Ramos (cell line): ENCODE measurements around the gene MTMR3.
"Not testable (repeated sequence)": the region's sequence is repeated elsewhere in the genome, so short reads cannot be mapped to it uniquely, and the experiment has no call there.

ENCODE experiments used
- in situ Hi-C: fragments of 300-500 bp; cut with MboI; formaldehyde crosslinking; loops from one replicate; pipeline ENCODE4 v1.14.3; 2022; ENCODE audit warnings: low sequenced_read_pairs; ENCODE audit not compliant: unreplicated experiment

Gene MTMR3

DNA sequence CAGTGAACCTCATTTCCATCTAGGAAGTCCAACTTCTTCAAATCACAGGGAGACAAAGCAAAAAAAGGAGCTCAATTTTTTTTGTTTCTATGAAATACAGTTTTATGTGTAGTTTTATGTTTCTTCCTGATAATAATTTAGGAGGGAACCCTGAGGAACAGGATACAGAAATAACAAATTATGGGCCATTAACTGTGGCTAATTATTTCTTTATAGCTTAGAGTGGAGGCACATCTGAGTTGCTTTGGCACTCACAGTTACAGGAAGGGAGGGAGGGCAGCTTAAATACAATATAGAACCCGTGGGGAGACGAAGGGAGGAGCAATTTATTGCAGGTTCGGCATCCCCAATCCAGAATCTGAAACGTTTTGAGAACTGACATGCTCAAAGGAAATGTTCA is 160.2 kb downstream of the MTMR3 start:
- in situ Hi-C loops, result no loop called here

DNA sequence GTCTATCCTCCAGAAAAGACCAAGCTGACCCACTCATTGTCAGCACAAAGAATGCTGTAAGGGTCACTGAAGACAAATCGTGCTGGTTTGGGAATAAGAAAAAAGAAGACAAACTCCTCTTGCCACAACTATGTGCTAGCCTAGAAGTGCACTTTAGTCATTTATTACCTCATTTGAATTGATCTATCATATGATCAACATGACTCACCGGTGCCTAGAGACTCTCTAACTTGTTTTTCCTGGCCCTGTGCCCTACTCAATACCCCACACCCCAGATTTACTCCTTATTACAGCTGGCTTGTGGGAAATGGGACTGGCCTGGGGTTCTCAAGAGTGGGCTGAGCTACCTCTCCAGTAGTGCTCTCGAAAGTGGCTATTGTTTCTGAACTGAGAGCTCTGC is 161.4 kb downstream of the MTMR3 start:
- in situ Hi-C loops, result no loop called here

DNA sequence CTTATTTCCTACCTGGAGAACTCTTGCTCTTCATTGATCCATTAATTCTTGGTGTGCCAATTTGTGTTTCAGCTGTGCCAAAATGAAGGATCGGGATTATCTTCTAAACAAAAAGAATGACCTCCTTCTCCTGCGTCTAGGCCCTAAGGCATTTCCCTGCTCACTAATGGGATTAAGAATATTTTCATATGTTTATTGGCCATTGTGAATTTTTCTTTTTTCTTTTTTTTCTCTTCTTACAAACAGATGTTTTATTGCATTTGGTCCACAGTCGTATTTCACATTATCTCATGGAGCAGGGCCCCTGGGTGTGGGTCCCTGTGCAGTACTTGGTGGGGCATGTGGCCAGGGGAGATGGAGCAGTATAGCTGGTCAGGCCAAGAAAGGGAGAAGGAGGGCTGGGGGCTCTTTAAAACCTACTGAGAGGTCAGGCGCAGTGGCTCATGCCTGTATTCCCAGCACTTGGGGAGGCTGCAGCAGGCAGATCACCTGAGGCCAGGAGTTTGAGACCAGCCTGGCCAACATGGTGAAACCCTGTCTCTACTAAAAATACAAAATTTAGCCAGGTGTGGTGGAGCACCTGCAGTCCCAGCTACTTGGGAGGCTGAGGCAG is 162.0 kb downstream of the MTMR3 start:
- in situ Hi-C loops, result no loop called here

DNA sequence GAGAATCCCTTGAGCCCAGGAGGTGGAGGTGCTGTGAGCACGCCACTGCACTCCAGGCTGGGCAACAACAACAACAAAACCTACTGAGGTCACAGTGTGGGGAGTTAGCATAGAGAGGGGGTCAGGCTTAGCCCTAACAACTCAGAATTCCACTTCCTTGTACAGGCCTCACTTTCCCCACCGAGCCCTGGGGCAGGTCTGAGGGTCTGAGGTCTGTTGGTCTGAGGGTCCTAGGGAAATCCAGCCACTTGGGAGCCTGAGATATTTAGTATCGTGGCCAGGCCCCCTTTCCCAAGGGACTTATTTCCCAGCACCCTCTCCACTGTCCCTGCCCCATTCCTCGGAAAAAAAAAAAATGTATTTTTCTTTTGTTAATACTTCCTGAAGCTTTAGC is 162.5 kb downstream of the MTMR3 start:
- in situ Hi-C loops, result no loop called here

DNA sequence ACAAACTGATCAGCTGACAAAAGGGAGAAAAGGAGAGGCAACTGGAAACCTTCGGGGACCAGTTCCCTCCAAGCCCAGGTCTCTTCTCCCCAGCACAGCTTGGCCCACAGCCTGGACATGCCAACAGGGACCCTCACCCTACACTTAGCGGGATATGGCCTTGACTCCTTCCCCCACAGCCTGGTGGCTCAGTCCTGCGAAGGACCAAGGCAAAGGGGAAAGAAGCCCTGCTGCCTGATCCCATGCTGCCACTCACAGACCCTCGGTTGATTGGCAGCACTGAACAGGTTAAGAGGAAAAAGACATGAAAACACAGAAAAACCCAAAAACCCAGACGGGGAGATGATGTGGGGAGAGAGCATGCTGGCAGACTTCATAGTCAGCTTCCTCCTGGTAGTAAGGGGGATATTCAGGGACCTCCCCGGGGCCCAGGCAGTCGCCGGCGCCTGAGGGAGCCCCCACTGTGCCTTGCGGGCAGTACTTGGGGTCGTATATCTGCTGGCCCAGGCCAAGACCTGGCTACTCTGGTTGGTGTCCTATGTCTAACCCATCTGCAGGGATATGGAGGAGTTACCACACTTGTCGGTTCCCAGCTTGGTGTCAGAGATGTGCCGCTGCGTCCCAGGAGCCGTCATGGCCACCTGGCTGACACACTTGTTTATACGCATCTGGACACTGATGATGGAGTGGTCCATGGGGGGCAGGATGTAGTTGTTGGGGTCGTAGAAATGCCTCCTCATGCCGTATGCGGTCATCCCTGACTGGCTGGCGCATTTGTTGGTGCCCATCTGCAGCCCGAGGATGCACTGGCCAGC is 163.1 kb downstream of the MTMR3 start:
- in situ Hi-C loops, result no loop called here

DNA sequence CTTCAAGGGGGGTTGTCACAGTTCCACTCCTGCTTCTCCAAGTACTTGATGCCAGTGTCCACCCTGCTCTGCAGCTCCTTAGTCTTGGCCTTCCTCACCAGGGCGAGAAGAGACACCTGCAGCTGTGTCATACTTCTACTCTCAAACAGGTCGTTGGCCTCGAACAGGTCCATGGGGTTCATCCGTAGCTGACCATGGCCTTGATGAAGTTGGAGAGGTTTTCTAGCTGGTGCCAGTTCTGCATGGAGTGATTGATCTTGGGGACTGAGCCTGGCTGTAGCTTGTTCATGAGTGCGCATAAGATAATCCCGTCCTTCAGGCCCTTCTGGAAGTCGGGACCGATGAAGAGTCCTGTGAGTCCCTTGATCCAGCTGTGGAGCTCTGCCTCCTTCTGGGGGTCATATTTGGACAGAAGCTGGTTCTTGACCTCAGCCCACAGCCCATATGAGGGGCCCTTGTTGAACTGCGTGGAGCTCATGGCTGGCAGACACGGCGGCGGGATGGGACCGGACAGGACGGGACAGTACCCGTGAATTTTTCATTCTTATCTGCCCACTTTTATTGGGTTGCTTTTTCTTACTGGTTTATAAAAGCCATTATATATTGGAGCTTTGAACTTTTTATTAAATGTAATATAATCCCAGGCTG is 163.9 kb downstream of the MTMR3 start:
- in situ Hi-C loops, result no loop called here

DNA sequence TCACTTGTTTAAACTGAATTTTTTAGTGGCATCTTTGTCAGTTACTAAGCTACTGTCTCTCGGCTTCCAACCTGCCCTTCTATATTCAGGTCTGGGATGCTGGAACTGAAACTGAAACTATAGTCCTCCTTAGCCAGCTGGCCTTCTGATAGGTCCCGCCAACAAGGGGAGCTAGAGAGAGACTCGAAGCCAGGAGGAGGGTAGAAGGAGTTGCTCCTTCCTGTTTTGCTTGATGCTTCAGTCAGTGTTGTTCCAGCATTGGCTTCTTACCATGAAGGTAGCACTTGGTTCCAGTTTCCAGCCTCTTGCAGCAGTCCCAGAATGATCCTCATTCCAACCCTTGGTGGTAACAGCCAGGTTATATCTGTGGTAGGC is 164.4 kb downstream of the MTMR3 start:
- in situ Hi-C loops, result no loop called here

DNA sequence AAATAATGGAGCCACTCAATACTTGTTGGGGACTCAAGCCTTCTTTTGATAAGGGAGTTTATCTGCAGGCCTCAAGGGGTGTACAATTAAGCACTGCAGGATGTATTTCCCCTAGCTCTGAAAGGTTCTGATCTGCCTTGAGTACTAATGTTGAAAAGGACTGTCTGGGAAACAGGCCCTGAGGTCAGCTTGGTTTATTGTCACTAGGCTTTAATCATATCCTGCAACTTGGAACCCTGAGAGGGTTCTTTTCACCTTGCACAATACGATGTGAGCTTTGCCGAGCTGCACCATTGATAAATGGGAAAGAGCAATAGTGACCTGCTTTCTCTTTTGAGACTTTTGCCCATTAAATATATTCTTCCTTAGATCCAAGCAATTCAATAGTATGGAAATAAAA is 165.7 kb downstream of the MTMR3 start:
- in situ Hi-C loops, result no loop called here

DNA sequence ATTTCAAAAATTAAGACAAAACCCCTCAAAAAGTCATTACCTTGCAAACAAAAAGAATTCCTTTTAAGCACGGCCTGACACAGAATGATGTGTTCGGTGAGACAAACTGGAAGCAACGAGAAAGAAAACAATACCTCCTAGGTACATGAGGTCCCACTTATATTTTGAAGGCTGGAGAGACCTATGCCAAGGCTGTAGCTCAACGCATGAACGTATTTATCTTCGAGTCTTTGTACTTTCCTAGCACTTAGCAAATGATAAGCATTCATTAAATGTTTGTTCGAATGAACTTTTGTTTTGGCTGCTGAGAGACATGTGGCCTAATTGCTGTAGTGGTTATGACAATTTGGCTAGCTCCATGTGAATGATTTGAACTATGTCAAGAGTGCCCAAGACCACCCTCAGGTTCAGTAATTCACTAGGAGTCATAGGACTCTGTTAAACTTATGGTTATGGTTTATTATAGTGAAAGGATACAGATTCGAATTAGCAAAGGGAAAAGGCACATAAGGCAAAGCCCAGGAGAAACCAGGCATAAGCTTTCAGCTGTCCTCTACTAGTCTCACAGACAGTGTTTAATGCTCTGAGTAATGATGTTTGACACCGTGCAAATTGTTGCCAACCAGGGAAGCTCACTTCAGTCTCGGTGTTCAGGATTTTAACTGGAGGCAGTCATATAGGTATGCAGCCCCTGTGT is 171.2 kb downstream of the MTMR3 start:
- in situ Hi-C loops, result no loop called here

DNA sequence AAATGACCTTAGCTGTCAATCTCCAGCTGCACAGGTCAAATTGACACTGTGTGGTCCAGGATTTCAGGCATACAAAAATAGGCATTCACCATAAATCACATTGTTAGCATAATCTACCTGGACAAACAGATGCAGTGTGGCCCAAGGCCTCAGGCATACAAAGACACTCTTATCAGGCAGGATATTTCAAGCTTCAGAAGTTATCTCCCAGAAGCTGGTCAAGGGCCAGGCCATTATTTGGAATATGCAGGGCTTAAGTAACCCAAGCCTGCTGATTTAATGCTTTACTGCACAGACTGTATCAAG is 171.7 kb downstream of the MTMR3 start:
- in situ Hi-C loops, result no loop called here

DNA sequence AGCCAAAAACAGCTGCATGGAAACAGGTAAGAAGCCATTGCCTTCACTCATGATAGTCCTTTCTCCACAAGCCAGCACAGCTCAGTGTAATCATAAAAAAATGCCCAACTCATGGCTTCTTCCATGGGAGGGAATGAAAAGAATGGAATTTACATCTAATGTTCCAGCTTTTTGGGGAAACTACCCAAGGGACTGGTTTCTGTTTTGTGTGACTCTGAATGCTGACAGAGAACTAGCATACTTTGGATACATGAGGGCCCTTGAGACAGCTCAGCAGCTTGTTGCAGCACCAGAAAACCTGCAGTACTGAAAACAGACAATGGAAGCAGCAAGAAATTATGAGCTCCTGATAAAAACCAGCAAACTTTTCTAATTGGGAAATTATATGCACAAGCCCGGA is 173.0 kb downstream of the MTMR3 start:
- in situ Hi-C loops, result no loop called here

DNA sequence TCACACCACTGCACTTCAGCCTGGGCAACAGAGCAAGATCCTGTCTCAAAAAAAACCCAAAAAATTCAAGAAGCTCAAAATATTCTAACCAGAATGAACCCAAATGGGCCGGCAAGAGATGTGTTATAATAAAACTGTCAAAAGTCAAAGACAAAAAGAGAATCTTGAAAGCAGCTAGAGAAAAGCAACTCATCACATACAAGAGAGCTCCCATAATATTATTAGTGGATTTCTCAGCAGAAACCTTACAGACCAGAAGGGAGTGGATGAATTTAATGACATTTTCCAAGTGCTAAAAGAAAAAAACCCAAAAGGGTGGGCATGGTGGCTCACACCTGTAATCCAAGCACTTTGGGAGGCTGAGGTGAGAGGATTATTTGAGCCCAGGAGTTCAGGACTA is 174.4 kb downstream of the MTMR3 start:
- in situ Hi-C loops, result no loop called here

DNA sequence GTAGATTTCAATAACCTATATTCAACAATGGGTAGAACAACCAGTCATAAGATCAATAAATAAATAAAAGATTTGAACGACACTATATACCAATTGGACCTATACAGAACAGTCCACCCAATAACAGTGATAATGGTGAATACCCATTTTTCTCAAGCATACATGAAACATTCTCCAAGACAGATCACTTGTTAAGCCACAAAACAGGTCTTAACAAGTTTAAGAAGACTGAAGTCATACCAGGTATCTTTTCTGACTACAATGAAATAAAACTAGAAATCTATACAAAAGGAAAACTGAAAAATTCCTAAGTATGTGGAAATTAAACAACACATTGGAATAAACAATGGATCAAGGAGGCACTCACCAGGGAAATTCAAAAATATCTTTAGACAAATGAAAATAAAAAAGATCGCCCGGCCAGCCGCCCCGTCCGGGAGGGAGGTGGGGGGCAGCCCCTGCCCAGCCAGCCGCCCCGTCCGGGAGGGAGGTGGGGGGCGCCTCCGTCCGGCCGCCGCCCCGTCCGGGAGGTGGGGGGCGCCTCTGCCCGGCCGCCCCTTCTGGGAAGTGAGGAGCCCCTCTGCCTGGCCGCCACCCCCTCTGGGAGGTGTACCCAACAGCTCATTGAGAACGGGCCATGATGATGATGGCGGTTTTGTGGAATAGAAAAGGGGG is 176.5 kb downstream of the MTMR3 start:
- in situ Hi-C loops, result not testable (repeated sequence)

DNA sequence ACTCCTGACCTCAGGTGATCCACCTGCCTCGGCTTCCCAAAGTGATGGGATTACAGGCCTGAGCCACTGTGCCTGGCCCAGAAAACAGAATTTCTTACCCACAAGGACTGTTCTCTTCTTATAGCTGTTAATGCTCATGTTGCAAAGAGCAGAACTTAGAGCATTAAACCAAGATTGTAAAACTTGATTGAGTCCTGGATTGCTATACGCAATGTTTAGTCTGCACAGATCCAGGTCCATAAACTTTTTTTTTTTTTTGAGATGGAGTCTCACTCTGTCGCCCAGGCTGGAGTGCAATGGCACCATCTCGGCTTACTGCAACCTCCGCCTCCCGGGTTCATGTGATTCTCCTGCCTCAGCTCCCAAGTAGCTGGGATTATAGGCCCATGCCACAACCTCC is 178.1 kb downstream of the MTMR3 start:
- in situ Hi-C loops, result not testable (repeated sequence)

DNA sequence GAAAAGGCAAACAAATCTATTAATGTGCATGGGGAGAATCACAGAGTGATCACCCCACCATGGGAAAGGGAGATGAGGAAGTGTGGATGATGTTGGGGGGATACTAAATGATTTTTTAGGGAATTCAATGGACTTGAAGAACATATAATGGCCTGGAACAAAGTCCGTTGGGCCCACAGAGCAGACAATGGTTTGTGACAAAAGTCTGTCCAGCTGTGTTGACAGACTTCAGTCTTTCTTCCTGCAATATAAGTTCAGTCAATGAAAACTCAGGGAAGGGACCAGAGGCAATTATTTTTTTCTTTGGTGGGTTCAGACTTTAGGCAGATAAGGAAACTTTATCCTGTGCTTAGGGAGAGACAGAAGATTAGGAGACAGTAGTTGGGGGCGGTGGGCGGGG is 179.3 kb downstream of the MTMR3 start:
- in situ Hi-C loops, result no loop called here

DNA sequence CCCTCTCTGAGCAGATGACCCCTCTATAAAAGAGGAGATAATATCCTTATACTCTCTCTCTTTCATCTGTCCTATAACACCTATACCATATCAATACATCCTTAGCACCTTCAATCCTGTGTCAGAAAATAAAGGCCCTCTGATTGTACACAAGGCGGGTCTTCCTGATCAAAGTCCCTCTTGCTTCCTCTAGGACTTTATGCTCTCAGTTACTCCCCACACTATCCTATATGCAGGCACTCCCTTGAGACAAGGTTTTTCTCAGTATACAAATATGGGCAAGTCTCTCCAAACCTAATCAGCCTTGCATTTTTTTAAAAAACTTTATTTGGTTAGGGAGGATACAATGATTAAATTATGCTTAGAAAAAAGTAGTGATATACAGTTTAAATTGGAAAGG is 180.0 kb downstream of the MTMR3 start:
- in situ Hi-C loops, result no loop called here

DNA sequence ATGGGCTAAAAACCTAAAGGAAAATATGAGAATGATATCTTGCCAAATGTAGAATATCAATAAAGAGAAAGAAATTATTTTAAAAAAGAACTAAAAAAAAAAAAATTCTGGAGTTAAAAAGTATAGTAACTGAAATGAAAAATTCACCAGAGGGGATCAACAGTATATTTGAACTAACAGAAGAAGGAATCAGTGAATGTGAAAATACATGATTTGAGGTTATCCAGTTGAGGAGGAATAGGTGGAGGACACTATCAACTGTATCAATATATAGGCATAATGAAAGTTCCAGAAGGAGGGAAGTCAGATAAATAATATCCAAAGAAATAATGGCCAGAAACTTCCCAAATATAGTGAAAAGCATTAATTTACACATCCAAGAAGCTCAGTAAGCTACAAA is 181.2 kb downstream of the MTMR3 start:
- in situ Hi-C loops, result no loop called here

DNA sequence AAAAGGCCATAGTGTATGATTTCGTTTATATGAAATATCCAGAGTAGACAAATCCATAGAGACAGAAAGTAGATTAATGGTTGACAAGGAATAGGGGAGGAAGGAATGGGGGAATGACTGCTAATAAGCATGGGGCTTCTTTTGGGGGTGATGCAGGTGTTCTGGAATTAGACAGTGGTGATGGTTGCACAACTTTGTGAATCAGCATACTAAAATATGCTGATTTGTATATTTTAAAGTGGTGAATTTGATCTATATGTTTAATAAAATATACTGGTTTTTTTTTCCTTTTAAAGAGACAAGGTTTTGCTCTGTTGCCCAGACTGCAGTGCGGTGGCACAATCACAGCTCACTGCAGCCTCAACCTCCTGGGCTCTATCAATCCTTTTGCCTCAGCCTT is 190.8 kb downstream of the MTMR3 start:
- in situ Hi-C loops, result no loop called here

DNA sequence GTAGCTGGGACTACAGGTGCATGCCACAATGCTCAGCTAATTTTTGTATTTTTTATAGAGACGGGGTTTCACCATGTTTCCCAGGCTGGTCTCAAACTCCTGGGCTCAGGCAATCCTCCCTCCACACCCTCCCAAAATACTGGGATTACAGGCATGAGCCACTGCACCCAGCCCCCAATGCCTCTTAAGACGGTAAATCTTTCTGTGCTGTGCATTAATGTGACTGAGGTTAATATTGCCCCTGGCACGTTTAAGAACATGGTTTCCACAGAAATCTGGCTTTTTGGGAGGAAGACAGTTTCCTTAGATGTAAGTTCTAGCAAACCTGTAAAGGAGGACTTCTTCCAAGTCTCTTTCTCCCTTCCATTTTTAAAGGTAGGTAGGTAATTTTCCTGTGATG is 191.2 kb downstream of the MTMR3 start:
- in situ Hi-C loops, result no loop called here

DNA sequence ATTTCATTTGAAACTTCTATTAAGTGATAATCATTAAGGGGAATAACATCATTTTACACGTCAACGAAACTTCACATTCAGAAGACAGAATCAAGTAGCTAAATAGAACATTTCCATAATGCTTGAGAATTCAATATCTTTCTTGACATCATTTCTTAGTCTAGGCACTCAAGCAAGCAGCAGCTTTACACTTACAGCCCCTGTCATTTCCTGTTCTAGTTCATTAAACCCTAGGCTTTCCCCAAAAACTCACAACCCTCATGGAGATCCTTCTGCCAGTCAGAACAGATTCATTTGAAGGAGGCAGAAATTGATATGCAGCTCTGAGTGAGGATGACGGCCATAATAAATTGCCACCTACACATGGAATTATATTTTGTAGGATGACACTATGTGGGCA is 192.0 kb downstream of the MTMR3 start:
- in situ Hi-C loops, result no loop called here
